ENCODE data around the gene HPS4.
"Not testable (repeated sequence)": the region's sequence is repeated elsewhere in the genome, so short reads cannot be mapped to it uniquely, and the experiment has no call there.

HPS4 gene

GRCh38 chr22:26439559-26439958, 44.0 kb downstream of the HPS4 start:
- DNase-seq = no peak

- not testable (repeated sequence) for DNase-seq
Measured at GRCh38 chr22:26438776-26439175, 44.8 kb downstream of the HPS4 start.

GRCh38 chr22:26437694-26438392, 45.7 kb downstream of the HPS4 start:
- no peak for DNase-seq

GRCh38 chr22:26436903-26437515, 46.6 kb downstream of the HPS4 start:
- no peak for DNase-seq

GRCh38 chr22:26435327-26436093, 48.1 kb downstream of the HPS4 start:
- no peak for DNase-seq

GRCh38 chr22:26433805-26434204, 49.8 kb downstream of the HPS4 start:
- DNase-seq = no peak

GRCh38 chr22:26432619-26433311, 50.8 kb downstream of the HPS4 start:
- no peak for DNase-seq

GRCh38 chr22:26431261-26431995, 52.2 kb downstream of the HPS4 start:
- DNase-seq = no peak

GRCh38 chr22:26430600-26430999, 53.0 kb downstream of the HPS4 start:
- DNase-seq = no peak

GRCh38 chr22:26429458-26430286, 53.9 kb downstream of the HPS4 start:
- no peak for DNase-seq

GRCh38 chr22:26428515-26429457, 54.8 kb downstream of the HPS4 start, which contains the start of gene ASPHD2:
ASPHD2 (plus strand) TSS chr22:26429260; CDS start chr22:26433616, 4,356 bp downstream.
- peak; percentile 75 for DNase-seq

GRCh38 chr22:26426924-26427323, 56.7 kb downstream of the HPS4 start:
- no peak for DNase-seq

GRCh38 chr22:26418620-26419019, 65.0 kb downstream of the HPS4 start:
- no peak for DNase-seq

- DNase-seq = no peak
Measured at GRCh38 chr22:26417406-26417805, 66.2 kb downstream of the HPS4 start.

GRCh38 chr22:26416670-26417276, 66.8 kb downstream of the HPS4 start:
- DNase-seq = no peak

- DNase-seq = no peak
Measured at GRCh38 chr22:26416256-26416655, 67.3 kb downstream of the HPS4 start.

GRCh38 chr22:26414347-26414746, 69.2 kb downstream of the HPS4 start:
- DNase-seq = no peak

- DNase-seq = no peak
Measured at GRCh38 chr22:26410386-26410785, 73.2 kb downstream of the HPS4 start.

- no peak for DNase-seq
Measured at GRCh38 chr22:26409719-26410335, 73.8 kb downstream of the HPS4 start.
